RWPE2 (cell line): Measurements from ENCODE around the gene CXorf66.

Source experiments
- ATAC-seq: fragments of 200-7000 bp; cut with Tn5 transposase; 3 replicates; pipeline ENCODE4 v1.9.1; 2021; ENCODE audit warnings: low read depth
- DNase-seq: peaks from one replicate; pipeline ENCODE4 v3.0.0-alpha.2; 2020; ENCODE audit warnings: low spot score
- H3K27ac ChIP-seq: fragments of 450-650 bp; 2 replicates; pipeline ENCODE4 v1.5.1; 2017; ENCODE audit warnings: mild to moderate bottlenecking; ENCODE audit not compliant: poor library complexity, severe bottlenecking
- H3K27me3 ChIP-seq: fragments of 250-450 bp; sonication (Bioruptor Pico); 2 replicates; pipeline ENCODE4 v1.5.1; 2021; ENCODE audit warnings: mild to moderate bottlenecking, moderate library complexity; ENCODE audit not compliant: insufficient read depth, poor library complexity, severe bottlenecking
- H3K36me3 ChIP-seq: fragments of 250-450 bp; sonication (Bioruptor Pico); 2 replicates; pipeline ENCODE4 v1.5.1; 2020; ENCODE audit warnings: low read depth, mild to moderate bottlenecking, moderate library complexity
- H3K4me1 ChIP-seq: fragments of 250-450 bp; sonication (Bioruptor Pico); 2 replicates; pipeline ENCODE4 v1.5.1; 2021; ENCODE audit warnings: mild to moderate bottlenecking, moderate library complexity; ENCODE audit not compliant: insufficient read depth, poor library complexity, severe bottlenecking
- H3K4me3 ChIP-seq: fragments of 250-450 bp; sonication (Bioruptor Pico); 2 replicates; pipeline ENCODE4 v1.5.1; 2021; ENCODE audit warnings: mild to moderate bottlenecking, moderate library complexity; ENCODE audit not compliant: severe bottlenecking
- H3K9me3 ChIP-seq: fragments of 250-450 bp; sonication (Bioruptor Pico); 2 replicates; pipeline ENCODE4 v1.5.1; 2021; ENCODE audit warnings: mild to moderate bottlenecking, moderate library complexity; ENCODE audit not compliant: severe bottlenecking
- CTCF ChIP-seq: fragments of 450-650 bp; IDR thresholded peaks from one replicate; pipeline ENCODE4 v1.5.1; 2017; ENCODE audit warnings: mild to moderate bottlenecking, moderate library complexity; ENCODE audit not compliant: poor library complexity, severe bottlenecking

CXorf66 gene

GRCh38 chrX:139949703-139950102 is 15.6 kb downstream of the CXorf66 start:
- H3K4me3 ChIP-seq: no peak overlapping the region
- H3K4me1 ChIP-seq: no peaks in the 10 kb centered on the region
- peak; percentile 15 for TF ChIP-seq CTCF
- no peak for DNase-seq
- H3K36me3 ChIP-seq: no peaks in the 10 kb centered on the region
- no peaks in the 10 kb centered on the region for H3K27me3 ChIP-seq
- H3K9me3 ChIP-seq: no peaks in the 10 kb centered on the region
- H3K27ac ChIP-seq: no peak overlapping the region
- ATAC-seq: peak; percentile 61

GRCh38 chrX:139945075-139945474 is 20.2 kb downstream of the CXorf66 start:
- DNase-seq (no peak), ATAC-seq (no peak)
- H3K36me3 ChIP-seq: no peaks in the 10 kb centered on the region
- no peak overlapping the region for H3K27ac ChIP-seq
- no peak overlapping the region for H3K4me3 ChIP-seq
- H3K27me3 ChIP-seq: no peaks in the 10 kb centered on the region
- H3K4me1 ChIP-seq: no peaks in the 10 kb centered on the region
- no peak for TF ChIP-seq CTCF
- no peaks in the 10 kb centered on the region for H3K9me3 ChIP-seq

GRCh38 chrX:139936259-139936658 is 29.1 kb downstream of the CXorf66 start:
- DNase-seq (no peak), ATAC-seq (no peak)
- no peaks in the 10 kb centered on the region for H3K36me3 ChIP-seq
- H3K4me3 ChIP-seq: no peak overlapping the region
- no peaks in the 10 kb centered on the region for H3K27me3 ChIP-seq
- no peaks in the 10 kb centered on the region for H3K9me3 ChIP-seq
- no peak overlapping the region for H3K27ac ChIP-seq
- no peaks in the 10 kb centered on the region for H3K4me1 ChIP-seq
- TF ChIP-seq CTCF: no peak

- DNase-seq: no peak
- ATAC-seq: no peak
- Histone ChIP-seq H3K36me3 (no peaks in the 10 kb centered on the region), H3K4me3 (peak overlapping the region; percentile 69), H3K4me1 (no peaks in the 10 kb centered on the region), H3K9me3 (no peaks in the 10 kb centered on the region), H3K27ac (peak overlapping the region; percentile 74), H3K27me3 (no peaks in the 10 kb centered on the region)
- TF ChIP-seq CTCF: no peak
Measured at GRCh38 chrX:139933904-139934303, 31.4 kb downstream of the CXorf66 start.

GRCh38 chrX:139932901-139933796 is 32.2 kb downstream of the CXorf66 start, which contains the start of gene ATP11C:
TSS of gene ATP11C (minus strand) at chrX:139933053. CDS start at chrX:139932042, 1,011 bp downstream.
- no peaks in the 10 kb centered on the region for H3K9me3 ChIP-seq
- no peaks in the 10 kb centered on the region for H3K36me3 ChIP-seq
- H3K4me3 ChIP-seq: peak within 1 kb of the TSS; percentile 69
- DNase-seq (peak; percentile 86), ATAC-seq (peak; percentile 81)
- peak; percentile 47 for TF ChIP-seq CTCF
- no peaks in the 10 kb centered on the region for H3K4me1 ChIP-seq
- peak within 1 kb of the TSS; percentile 74 for H3K27ac ChIP-seq
- no peaks in the 10 kb centered on the region for H3K27me3 ChIP-seq
